IMR-90 (cell line): ENCODE data around the gene HOXA7. TPM values are rescaled to one million over a fixed set of nuclear protein-coding genes. Genes with fewer than 3 reads are reported as not detected.

ENCODE experiments used
- ATAC-seq: fragments of 200-7000 bp; cut with Tn5 transposase; 2 replicates; pipeline ENCODE4 v1.9.1; 2020; ENCODE audit warnings: low read depth, mild to moderate bottlenecking, moderate library complexity
- BruUV-seq: library from RNA; stranded (reverse); fragments of 400-500 nt; replicated peaks from 2 replicates; lab custom pipeline; 2021; lab: Mats Ljungman, UMichigan
- CTCF ChIA-PET: fragments of 300-600 bp; formaldehyde crosslinking; extraction: SDS; loops from one replicate; lab custom pipeline; 2021; ENCODE audit warnings: antibody characterized with exemption; lab: Yijun Ruan, JAX
- POLR2A ChIA-PET: fragments of 300-600 bp; sonication (Branson Sonifier 250); formaldehyde crosslinking; loops from one replicate; lab custom pipeline; 2022; ENCODE audit warnings: antibody characterized with exemption; ENCODE audit not compliant: unreplicated experiment; lab: Charles Lee
- DNase-seq: peaks from one replicate; pipeline ENCODE4 v3.0.0; 2013
- H2AFZ ChIP-seq: replicated peaks from 2 replicates; pipeline ENCODE3; 2013; ENCODE audit warnings: low read length, mild to moderate bottlenecking; ENCODE audit not compliant: poor library complexity
- H2AK5ac ChIP-seq: 2 replicates; pipeline ENCODE4 v1.6.1; 2013; ENCODE audit warnings: low read depth, low read length, inconsistent platforms
- H2AK9ac ChIP-seq: replicated peaks from 2 replicates; pipeline ENCODE3; 2013; ENCODE audit warnings: mild to moderate bottlenecking, low read depth, low read length, moderate library complexity; ENCODE audit not compliant: poor library complexity
- H2BK120ac ChIP-seq: 2 replicates; pipeline ENCODE4 v1.6.1; 2013; ENCODE audit warnings: low read depth, low read length, inconsistent platforms
- H2BK15ac ChIP-seq: 3 replicates; pipeline ENCODE4 v1.6.1; 2013; ENCODE audit warnings: low read depth, low read length, inconsistent platforms
- H2BK20ac ChIP-seq: 2 replicates; pipeline ENCODE4 v1.6.1; 2013; ENCODE audit warnings: low read depth, mild to moderate bottlenecking, inconsistent platforms, low read length, moderate library complexity
- H2BK5ac ChIP-seq: 2 replicates; pipeline ENCODE4 v1.6.1; 2013; ENCODE audit warnings: mild to moderate bottlenecking, low read depth, low read length, inconsistent platforms; ENCODE audit not compliant: poor library complexity, severe bottlenecking
- H3K14ac ChIP-seq: replicated peaks from 2 replicates; pipeline ENCODE4 v1.6.1; 2013; ENCODE audit warnings: low read depth, low read length, inconsistent platforms
- H3K18ac ChIP-seq: 2 replicates; pipeline ENCODE4 v1.6.1; 2013; ENCODE audit warnings: low read depth, low read length, control low read depth
- H3K23ac ChIP-seq: 2 replicates; pipeline ENCODE4 v1.6.1; 2013; ENCODE audit warnings: low read depth, low read length, inconsistent platforms
- H3K27ac ChIP-seq: 2 replicates; pipeline ENCODE4 v1.5.1; 2013; ENCODE audit warnings: mild to moderate bottlenecking, control low read depth, low read length; ENCODE audit not compliant: insufficient read depth
- H3K27me3 ChIP-seq: 2 replicates; pipeline ENCODE4 v1.6.1; 2013; ENCODE audit warnings: low read length; ENCODE audit not compliant: control insufficient read depth, insufficient read depth
- H3K36me3 ChIP-seq: 2 replicates; pipeline ENCODE4 v1.6.1; 2013; ENCODE audit warnings: low read length, mixed read lengths; ENCODE audit not compliant: control insufficient read depth, insufficient read depth
- H3K4ac ChIP-seq: 2 replicates; pipeline ENCODE4 v1.6.1; 2013; ENCODE audit warnings: low read depth, low read length, inconsistent platforms
- H3K4me1 ChIP-seq: 2 replicates; pipeline ENCODE4 v1.6.1; 2013; ENCODE audit warnings: low read length, mixed read lengths; ENCODE audit not compliant: control insufficient read depth, insufficient read depth
- H3K4me2 ChIP-seq: 2 replicates; pipeline ENCODE4 v1.6.1; 2013; ENCODE audit warnings: low read depth, mild to moderate bottlenecking, control low read depth, low read length, moderate library complexity
- H3K4me3 ChIP-seq: 2 replicates; pipeline ENCODE4 v1.5.1; 2013; ENCODE audit warnings: low read depth, mild to moderate bottlenecking, control low read depth, low read length, moderate library complexity; ENCODE audit not compliant: insufficient read depth
- H3K56ac ChIP-seq: 2 replicates; pipeline ENCODE4 v1.6.1; 2013; ENCODE audit warnings: low read length, inconsistent platforms; ENCODE audit not compliant: insufficient read depth; ENCODE audit errors: extremely low read depth
- H3K79me1 ChIP-seq, 2 experiments: 2 replicates each; pipeline ENCODE4 v1.6.1; 2013; ENCODE audit warnings: low read length in 2 of 2, inconsistent platforms in 1 of 2, low read depth in 1 of 2
- H3K9ac ChIP-seq: 2 replicates; pipeline ENCODE4 v1.6.1; 2013; ENCODE audit warnings: low read depth, low read length, control low read depth
- H3K9me1 ChIP-seq: 2 replicates; pipeline ENCODE4 v1.6.1; 2013; ENCODE audit warnings: low read length, inconsistent platforms; ENCODE audit not compliant: insufficient read depth
- H3K9me3 ChIP-seq: 2 replicates; pipeline ENCODE4 v1.6.1; 2013; ENCODE audit warnings: low read length; ENCODE audit not compliant: control insufficient read depth, insufficient read depth
- H4K20me1 ChIP-seq: 2 replicates; pipeline ENCODE4 v1.6.1; 2013; ENCODE audit warnings: low read length, inconsistent platforms; ENCODE audit not compliant: insufficient read depth
- H4K5ac ChIP-seq: 2 replicates; pipeline ENCODE4 v1.6.1; 2013; ENCODE audit warnings: mild to moderate bottlenecking, low read depth, low read length, control low read depth
- H4K8ac ChIP-seq, 2 experiments: 2 replicates each; pipeline ENCODE4 v1.6.1; 2013; ENCODE audit warnings: low read depth in 2 of 2, low read length in 2 of 2, control low read depth in 1 of 2, inconsistent platforms in 1 of 2
- H4K91ac ChIP-seq: 2 replicates; pipeline ENCODE4 v1.6.1; 2013; ENCODE audit warnings: low read depth, low read length, inconsistent platforms; ENCODE audit not compliant: insufficient read depth
- BHLHE40 ChIP-seq: fragments of 150-350 bp; IDR thresholded peaks from 2 replicates; pipeline ENCODE4 v1.6.1; 2016; ENCODE audit warnings: mild to moderate bottlenecking, low read depth, low read length
- CEBPB ChIP-seq: IDR thresholded peaks from 2 replicates; pipeline ENCODE4 v1.6.1; 2012; ENCODE audit warnings: low read depth, low read length, improper control_type of control experiment
- CHD1 ChIP-seq: IDR thresholded peaks from 2 replicates; pipeline ENCODE4 v1.6.1; 2012; ENCODE audit warnings: low read depth, low read length, improper control_type of control experiment
- CTCF ChIP-seq: conservative IDR thresholded peaks from 2 replicates; pipeline ENCODE4 v1.5.1; 2012; ENCODE audit warnings: mild to moderate bottlenecking, low read depth, low read length, improper control_type of control experiment
- ELK1 ChIP-seq: fragments of 150-350 bp; IDR thresholded peaks from 2 replicates; pipeline ENCODE4 v1.6.1; 2016; ENCODE audit warnings: low read depth, mild to moderate bottlenecking, low read length, moderate library complexity, borderline replicate concordance
- FOS ChIP-seq: fragments of 150-350 bp; IDR thresholded peaks from 2 replicates; pipeline ENCODE4 v1.6.1; 2016; ENCODE audit warnings: low read depth, low read length
- MAFK ChIP-seq: IDR thresholded peaks from 2 replicates; pipeline ENCODE4 v1.6.1; 2012; ENCODE audit warnings: low read depth, low read length, improper control_type of control experiment
- MAZ ChIP-seq: IDR thresholded peaks from 2 replicates; pipeline ENCODE4 v1.6.1; 2012; ENCODE audit warnings: low read depth, mild to moderate bottlenecking, low read length, improper control_type of control experiment, moderate library complexity, borderline replicate concordance
- MXI1 ChIP-seq: IDR thresholded peaks from 2 replicates; pipeline ENCODE4 v1.6.1; 2012; ENCODE audit warnings: low read depth, mild to moderate bottlenecking, low read length, moderate library complexity, borderline replicate concordance
- NFE2L2 ChIP-seq: fragments of 150-350 bp; IDR thresholded peaks from 2 replicates; pipeline ENCODE4 v1.6.1; 2016; ENCODE audit warnings: low read depth, mild to moderate bottlenecking, low read length
- POLR2A ChIP-seq: IDR thresholded peaks from 2 replicates; pipeline ENCODE4 v1.6.1; 2012; ENCODE audit warnings: mild to moderate bottlenecking, low read depth, low read length
- RAD21 ChIP-seq: IDR thresholded peaks from 2 replicates; pipeline ENCODE4 v1.6.1; 2012; ENCODE audit warnings: low read length, improper control_type of control experiment
- RCOR1 ChIP-seq: IDR thresholded peaks from 2 replicates; pipeline ENCODE4 v1.6.1; 2012; ENCODE audit warnings: mild to moderate bottlenecking, low read length, improper control_type of control experiment; ENCODE audit not compliant: insufficient replicate concordance
- RFX5 ChIP-seq: IDR thresholded peaks from 2 replicates; pipeline ENCODE4 v1.8.0; 2012; ENCODE audit warnings: low read depth, mild to moderate bottlenecking, low read length, moderate library complexity
- SMC3 ChIP-seq: fragments of 150-350 bp; IDR thresholded peaks from 2 replicates; pipeline ENCODE4 v1.6.1; 2016; ENCODE audit warnings: low read depth, mild to moderate bottlenecking, antibody characterized with exemption, low read length, moderate library complexity
- WGBS, 2 experiments: methylation state at CpG; one replicate each; pipeline versions ENCODE4 v1.1.5 to v1.1.7; 2013; ENCODE audit warnings: missing lambda C conversion rate in 2 of 2; ENCODE audit not compliant: insufficient read length in 1 of 2; ENCODE audit errors: extremely low coverage in 2 of 2; 5-methylcytosine and 5-hydroxymethylcytosine counted together
- dilution Hi-C: fragments of 300-500 bp; cut with HindIII; formaldehyde crosslinking; loops from one replicate; pipeline ENCODE4 v1.14.3; 2018; ENCODE audit warnings: low sequenced_read_pairs; ENCODE audit not compliant: unreplicated experiment
- in situ Hi-C: fragments of 300-500 bp; cut with MboI; formaldehyde crosslinking; loops from 3 replicates; pipeline ENCODE4 v1.14.3; 2019; ENCODE audit warnings: low sequenced_read_pairs, inconsistent platforms, mixed read lengths
- intact Hi-C: fragments of 100-400 bp; cut with micrococcal nuclease; formaldehyde crosslinking; loops from 2 replicates; pipeline ENCODE4 v1.10.0; 2022
- polyA plus RNA-seq, 3 experiments: library from polyadenylated mRNA; depleted of rRNA; stranded (reverse); fragments of >200 nt; gene quantifications; 2 replicates each; pipeline ENCODE4 v1.2.3, GENCODE V29; 2012; ENCODE audit warnings: low replicate concordance in 1 of 3
- total RNA-seq: library from RNA; depleted of rRNA; stranded (reverse); fragments of >200 nt; gene quantifications from 2 replicates; pipeline ENCODE4 v1.2.3, GENCODE V29; 2012

HOXA7 gene
- total and polyA plus RNA-seq, 2 of the 4 experiments (the other 2 are of a cell fraction): 0.18 to 1.7 TPM

GRCh38 chr7:27105301-27106031 lies 51.0 kb downstream of the HOXA7 start:
- ChIA-PET POLR2A (interaction anchor here (0.5 to 1.3 kb wide), 5 partner anchors 9 to 77 kb away, joined by 3 to 5 read pairs (median 3); no protein-coding TSS in a partner anchor), CTCF (interaction anchor here (0.7 to 1.7 kb wide), 3 partner anchors 10 to 248 kb away, joined by 3 to 5 read pairs (median 3); no protein-coding TSS in a partner anchor)
- peak overlapping the region; percentile 80 for H4K5ac ChIP-seq
- ATAC-seq (no peak), DNase-seq (peak; percentile 45)
- peak overlapping the region; percentile 95 for H4K91ac ChIP-seq
- peaks cover 0 to 31% of the 10 kb centered on the region in 2 experiments; a peak in 2 of 4 replicates for H3K79me1 ChIP-seq
- H3K4ac ChIP-seq: peak overlapping the region; percentile 82
- peak overlapping the region; percentile 88 to 89 for H4K8ac ChIP-seq
- H2BK20ac ChIP-seq: peak overlapping the region; percentile 79
- H4K20me1 ChIP-seq: peaks cover 5% of the 10 kb centered on the region; the same call in 1 of the 2 replicates
- peak overlapping the region; percentile 95 for H2BK5ac ChIP-seq
- H3K9me3 ChIP-seq: no peaks in the 10 kb centered on the region
- peak overlapping the region; percentile 93 for H3K14ac ChIP-seq
- H3K27me3 ChIP-seq: no peaks in the 10 kb centered on the region
- dilution Hi-C loops (no loop called here), in situ Hi-C loops (loop anchor here (10.0 kb wide), 1 partner anchor 911 kb away; no protein-coding TSS in a partner anchor), intact Hi-C loops (no loop called here)
- H2AK9ac ChIP-seq: peak overlapping the region; percentile 26
- H3K27ac ChIP-seq: peak overlapping the region; percentile 96
- H3K9me1 ChIP-seq: peaks cover 9% of the 10 kb centered on the region; the same call in 1 of the 2 replicates
- peak overlapping the region; percentile 89 for H3K56ac ChIP-seq
- peak overlapping the region; percentile 99 for H3K23ac ChIP-seq
- peak overlapping the region; percentile 85 for H3K9ac ChIP-seq
- H2AK5ac ChIP-seq: 0 out of 2 replicates have a peak overlapping the region, but pooled peaks have one; percentile 0
- H3K18ac ChIP-seq: peak overlapping the region; percentile 89
- peaks cover 51% of the 10 kb centered on the region for H3K4me1 ChIP-seq
- no peak overlapping the region for H3K4me3 ChIP-seq
- peak overlapping the region; percentile 75; the same call in 1 of the 3 replicates for H2BK15ac ChIP-seq
- peaks cover 15% of the 10 kb centered on the region; the same call in 1 of the 2 replicates for H3K36me3 ChIP-seq
- WGBS, 2 experiments: no CpG with 5 or more reads among the region's 13 CpGs
- H3K4me2 ChIP-seq: peak overlapping the region; percentile 49
- H2AFZ ChIP-seq: peak overlapping the region; percentile 53
- BruUV-seq: no TSS peak
- H2BK120ac ChIP-seq: peak overlapping the region; percentile 89
- TF ChIP-seq POLR2A: 0 out of 2 replicates have a peak, but pooled peaks have one; percentile 3
- no peak for TF ChIP-seq RAD21
- TF ChIP-seq MAFK: peak; percentile 55; the same call in 1 of the 2 replicates
- TF ChIP-seq CHD1: no peak
- no peak for TF ChIP-seq RCOR1
- no peak for TF ChIP-seq RFX5
- TF ChIP-seq CEBPB: no peak
- no peak for TF ChIP-seq ELK1
- TF ChIP-seq MXI1: no peak
- TF ChIP-seq BHLHE40: no peak
- no peak for TF ChIP-seq CTCF
- TF ChIP-seq MAZ: no peak
- TF ChIP-seq NFE2L2: no peak
- TF ChIP-seq SMC3: no peak
- no peak for TF ChIP-seq FOS
